SK-N-SH treated with all-trans-retinoic acid at 6 μM for 48 hours (cell line): ENCODE results near the gene SAMD4A.

Source experiments
- ARNTL ChIP-seq: fragments of 450-650 bp; formaldehyde crosslinking; IDR thresholded peaks from 2 replicates; pipeline ENCODE4 v1.5.0; 2020; ENCODE audit warnings: low read depth, mild to moderate bottlenecking, moderate library complexity, borderline replicate concordance
- BACH2 ChIP-seq: fragments of 250-450 bp; sonication (Bioruptor Pico); IDR thresholded peaks from 2 replicates; pipeline ENCODE4 v1.9.0; 2021; ENCODE audit warnings: mild to moderate bottlenecking, borderline replicate concordance
- CSDC2 ChIP-seq: fragments of 250-450 bp; sonication (Bioruptor Pico); IDR thresholded peaks from 2 replicates; pipeline ENCODE4 v1.5.0; 2020; ENCODE audit warnings: mild to moderate bottlenecking, moderate library complexity
- ESRRG ChIP-seq: fragments of 250-450 bp; sonication (Bioruptor Pico); IDR thresholded peaks from 2 replicates; pipeline ENCODE4 v1.6.1; 2021; ENCODE audit warnings: mild to moderate bottlenecking
- ISL1 ChIP-seq: fragments of 250-450 bp; sonication (Bioruptor Pico); IDR thresholded peaks from 2 replicates; pipeline ENCODE4 v2.1.2; 2022; ENCODE audit warnings: mild to moderate bottlenecking, moderate library complexity
- RARB ChIP-seq: fragments of 250-450 bp; sonication (Bioruptor Pico); IDR thresholded peaks from 2 replicates; pipeline ENCODE4 v1.8.0; 2021; ENCODE audit warnings: mild to moderate bottlenecking, moderate library complexity
- SNAI2 ChIP-seq: fragments of 250-450 bp; sonication (Bioruptor Pico); IDR thresholded peaks from 2 replicates; pipeline ENCODE4 v1.5.0; 2020; ENCODE audit warnings: mild to moderate bottlenecking, moderate library complexity
- TCF4 ChIP-seq: fragments of 250-450 bp; sonication (Bioruptor Pico); IDR thresholded peaks from 2 replicates; pipeline ENCODE4 v1.8.0; 2021; ENCODE audit warnings: mild to moderate bottlenecking, moderate library complexity, borderline replicate concordance
- ZFP3 ChIP-seq: fragments of 250-450 bp; sonication (Bioruptor Pico); IDR thresholded peaks from 2 replicates; pipeline ENCODE4 v1.5.0; 2020; ENCODE audit warnings: mild to moderate bottlenecking, moderate library complexity
- ZFP30 ChIP-seq: fragments of 450-650 bp; formaldehyde crosslinking; IDR thresholded peaks from 2 replicates; pipeline ENCODE4 v1.5.0; 2022; ENCODE audit warnings: mild to moderate bottlenecking, moderate library complexity
- ZNF565 ChIP-seq: fragments of 450-650 bp; formaldehyde crosslinking; conservative IDR thresholded peaks from 2 replicates; pipeline ENCODE4 v1.5.0; 2020; ENCODE audit warnings: low read depth, mild to moderate bottlenecking, moderate library complexity
- TF ChIP-seq, protein P1 (sequence below): fragments of 250-450 bp; sonication (Bioruptor Pico); IDR thresholded peaks from 2 replicates; pipeline ENCODE4 v1.8.0; 2021; ENCODE audit warnings: low read depth, mild to moderate bottlenecking, moderate library complexity, borderline replicate concordance
- TF ChIP-seq, protein P2 (sequence below): fragments of 250-450 bp; sonication (Bioruptor Pico); IDR thresholded peaks from 2 replicates; pipeline ENCODE4 v1.8.0; 2020; ENCODE audit warnings: mild to moderate bottlenecking, moderate library complexity, borderline replicate concordance
- TF ChIP-seq, protein P3 (sequence below): fragments of 250-450 bp; sonication (Bioruptor Pico); IDR thresholded peaks from 2 replicates; pipeline ENCODE4 v1.5.0; 2020; ENCODE audit warnings: mild to moderate bottlenecking, moderate library complexity

DNA sequence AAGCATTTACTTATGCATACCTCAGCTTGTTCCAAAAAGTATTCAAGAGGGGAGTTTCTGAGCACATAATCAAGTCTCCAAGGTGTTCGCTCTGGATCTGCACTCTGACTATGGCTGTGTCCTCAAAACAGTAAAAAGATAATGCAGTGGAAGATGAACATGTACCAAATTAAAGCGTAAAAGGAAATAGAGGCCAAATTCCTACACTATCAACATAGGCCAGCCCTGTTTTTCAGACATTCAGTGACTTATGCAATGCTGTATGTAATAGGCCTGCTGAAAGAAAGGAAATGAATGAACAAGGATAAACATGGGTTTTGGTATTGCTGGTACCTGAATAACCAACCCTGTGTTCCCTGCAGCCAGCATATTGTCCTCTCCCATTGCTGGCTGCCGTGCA, 115.7 kb downstream of the SAMD4A start:
- TF ChIP-seq ZFP3 (CRISPR knock-in tag) (no peak), ZNF565 (CRISPR knock-in tag) (no peak), ZFP30 (CRISPR knock-in tag) (no peak), ESRRG (CRISPR knock-in tag) (no peak), CSDC2 (CRISPR knock-in tag) (no peak), ISL1 (CRISPR knock-in tag) (no peak), TCF4 (CRISPR knock-in tag) (no peak), RARB (no peak), ARNTL (no peak), SNAI2 (no peak), BACH2 (no peak)
- TF ChIP-seq, protein P1, sequence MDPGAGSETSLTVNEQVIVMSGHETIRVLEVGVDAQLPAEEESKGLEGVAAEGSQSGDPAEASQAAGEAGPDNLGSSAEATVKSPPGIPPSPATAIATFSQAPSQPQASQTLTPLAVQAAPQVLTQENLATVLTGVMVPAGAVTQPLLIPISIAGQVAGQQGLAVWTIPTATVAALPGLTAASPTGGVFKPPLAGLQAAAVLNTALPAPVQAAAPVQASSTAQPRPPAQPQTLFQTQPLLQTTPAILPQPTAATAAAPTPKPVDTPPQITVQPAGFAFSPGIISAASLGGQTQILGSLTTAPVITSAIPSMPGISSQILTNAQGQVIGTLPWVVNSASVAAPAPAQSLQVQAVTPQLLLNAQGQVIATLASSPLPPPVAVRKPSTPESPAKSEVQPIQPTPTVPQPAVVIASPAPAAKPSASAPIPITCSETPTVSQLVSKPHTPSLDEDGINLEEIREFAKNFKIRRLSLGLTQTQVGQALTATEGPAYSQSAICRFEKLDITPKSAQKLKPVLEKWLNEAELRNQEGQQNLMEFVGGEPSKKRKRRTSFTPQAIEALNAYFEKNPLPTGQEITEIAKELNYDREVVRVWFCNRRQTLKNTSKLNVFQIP (CRISPR knock-in tag), result no peak
- TF ChIP-seq, protein P2, sequence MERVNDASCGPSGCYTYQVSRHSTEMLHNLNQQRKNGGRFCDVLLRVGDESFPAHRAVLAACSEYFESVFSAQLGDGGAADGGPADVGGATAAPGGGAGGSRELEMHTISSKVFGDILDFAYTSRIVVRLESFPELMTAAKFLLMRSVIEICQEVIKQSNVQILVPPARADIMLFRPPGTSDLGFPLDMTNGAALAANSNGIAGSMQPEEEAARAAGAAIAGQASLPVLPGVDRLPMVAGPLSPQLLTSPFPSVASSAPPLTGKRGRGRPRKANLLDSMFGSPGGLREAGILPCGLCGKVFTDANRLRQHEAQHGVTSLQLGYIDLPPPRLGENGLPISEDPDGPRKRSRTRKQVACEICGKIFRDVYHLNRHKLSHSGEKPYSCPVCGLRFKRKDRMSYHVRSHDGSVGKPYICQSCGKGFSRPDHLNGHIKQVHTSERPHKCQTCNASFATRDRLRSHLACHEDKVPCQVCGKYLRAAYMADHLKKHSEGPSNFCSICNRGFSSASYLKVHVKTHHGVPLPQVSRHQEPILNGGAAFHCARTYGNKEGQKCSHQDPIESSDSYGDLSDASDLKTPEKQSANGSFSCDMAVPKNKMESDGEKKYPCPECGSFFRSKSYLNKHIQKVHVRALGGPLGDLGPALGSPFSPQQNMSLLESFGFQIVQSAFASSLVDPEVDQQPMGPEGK, result no peak
- TF ChIP-seq, protein P3, sequence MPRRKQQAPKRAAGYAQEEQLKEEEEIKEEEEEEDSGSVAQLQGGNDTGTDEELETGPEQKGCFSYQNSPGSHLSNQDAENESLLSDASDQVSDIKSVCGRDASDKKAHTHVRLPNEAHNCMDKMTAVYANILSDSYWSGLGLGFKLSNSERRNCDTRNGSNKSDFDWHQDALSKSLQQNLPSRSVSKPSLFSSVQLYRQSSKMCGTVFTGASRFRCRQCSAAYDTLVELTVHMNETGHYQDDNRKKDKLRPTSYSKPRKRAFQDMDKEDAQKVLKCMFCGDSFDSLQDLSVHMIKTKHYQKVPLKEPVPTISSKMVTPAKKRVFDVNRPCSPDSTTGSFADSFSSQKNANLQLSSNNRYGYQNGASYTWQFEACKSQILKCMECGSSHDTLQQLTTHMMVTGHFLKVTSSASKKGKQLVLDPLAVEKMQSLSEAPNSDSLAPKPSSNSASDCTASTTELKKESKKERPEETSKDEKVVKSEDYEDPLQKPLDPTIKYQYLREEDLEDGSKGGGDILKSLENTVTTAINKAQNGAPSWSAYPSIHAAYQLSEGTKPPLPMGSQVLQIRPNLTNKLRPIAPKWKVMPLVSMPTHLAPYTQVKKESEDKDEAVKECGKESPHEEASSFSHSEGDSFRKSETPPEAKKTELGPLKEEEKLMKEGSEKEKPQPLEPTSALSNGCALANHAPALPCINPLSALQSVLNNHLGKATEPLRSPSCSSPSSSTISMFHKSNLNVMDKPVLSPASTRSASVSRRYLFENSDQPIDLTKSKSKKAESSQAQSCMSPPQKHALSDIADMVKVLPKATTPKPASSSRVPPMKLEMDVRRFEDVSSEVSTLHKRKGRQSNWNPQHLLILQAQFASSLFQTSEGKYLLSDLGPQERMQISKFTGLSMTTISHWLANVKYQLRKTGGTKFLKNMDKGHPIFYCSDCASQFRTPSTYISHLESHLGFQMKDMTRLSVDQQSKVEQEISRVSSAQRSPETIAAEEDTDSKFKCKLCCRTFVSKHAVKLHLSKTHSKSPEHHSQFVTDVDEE, result no peak
